SJCRH30 (cell line): ENCODE measurements around the gene NME4. TPM values are rescaled to one million over a fixed set of nuclear protein-coding genes. Genes with fewer than 3 reads are reported as not detected.
"Not testable (repeated sequence)": the region's sequence is repeated elsewhere in the genome, so short reads cannot be mapped to it uniquely, and the experiment has no call there.

Source experiments
- DNase-seq, 2 experiments: peaks; one replicate each; pipeline ENCODE4 v3.0.0-alpha.2; 2015 to 2020
- H3K27ac ChIP-seq: fragments of 250-450 bp; sonication (Bioruptor Pico); 2 replicates; pipeline ENCODE4 v1.5.1; 2020; ENCODE audit warnings: mild to moderate bottlenecking, moderate library complexity
- H3K27me3 ChIP-seq: fragments of 250-450 bp; sonication (Bioruptor Pico); 2 replicates; pipeline ENCODE4 v1.5.1; 2020; ENCODE audit warnings: mild to moderate bottlenecking, moderate library complexity
- H3K36me3 ChIP-seq: fragments of 250-450 bp; sonication (Bioruptor Pico); 2 replicates; pipeline ENCODE4 v1.5.1; 2020; ENCODE audit warnings: mild to moderate bottlenecking, moderate library complexity
- H3K4me1 ChIP-seq: fragments of 250-450 bp; sonication (Bioruptor Pico); 2 replicates; pipeline ENCODE4 v1.5.1; 2020; ENCODE audit warnings: mild to moderate bottlenecking, moderate library complexity
- H3K4me3 ChIP-seq: fragments of 250-450 bp; sonication (Bioruptor Pico); 2 replicates; pipeline ENCODE4 v1.5.1; 2020; ENCODE audit warnings: mild to moderate bottlenecking, moderate library complexity
- H3K9me3 ChIP-seq: fragments of 250-450 bp; sonication (Bioruptor Pico); replicated peaks from 2 replicates; pipeline ENCODE4 v1.5.1; 2020; ENCODE audit warnings: mild to moderate bottlenecking, moderate library complexity
- total RNA-seq: library from RNA; depleted of rRNA; stranded (reverse); fragments of >200 nt; shearing (Covaris generic); gene quantifications from 2 replicates; pipeline ENCODE4 v1.2.3, GENCODE V29; 2014

NME4 gene
- total RNA-seq, 1 experiment from 2014 or later, result 140 TPM

- Histone ChIP-seq H3K4me3 (no peak overlapping the region), H3K9me3 (no peaks in the 10 kb centered on the region), H3K36me3 (no peaks in the 10 kb centered on the region), H3K27ac (no peak overlapping the region), H3K27me3 (no peaks in the 10 kb centered on the region), H3K4me1 (no peaks in the 10 kb centered on the region)
- DNase-seq, result no peak
Observed at GRCh38 chr16:411576-412265, 14.7 kb downstream of the NME4 start.

GRCh38 chr16:414395-415169 is 17.6 kb downstream of the NME4 start:
- no peak for DNase-seq
- H3K27me3 ChIP-seq, result no peaks in the 10 kb centered on the region
- no peak overlapping the region for H3K4me3 ChIP-seq
- H3K4me1 ChIP-seq, result no peaks in the 10 kb centered on the region
- H3K27ac ChIP-seq, result no peak overlapping the region
- no peaks in the 10 kb centered on the region for H3K9me3 ChIP-seq
- H3K36me3 ChIP-seq, result no peaks in the 10 kb centered on the region

- not testable (repeated sequence) for H3K27ac ChIP-seq, H3K4me3 ChIP-seq, H3K9me3 ChIP-seq, H3K36me3 ChIP-seq, H3K4me1 ChIP-seq, DNase-seq, H3K27me3 ChIP-seq
Observed at GRCh38 chr16:415170-415498, 18.1 kb downstream of the NME4 start.

GRCh38 chr16:422179-422578 is 25.2 kb downstream of the NME4 start:
- not testable (repeated sequence) for H3K9me3 ChIP-seq, DNase-seq, H3K27me3 ChIP-seq, H3K36me3 ChIP-seq, H3K27ac ChIP-seq, H3K4me1 ChIP-seq, H3K4me3 ChIP-seq

- Histone ChIP-seq H3K4me3 (peak overlapping the region; percentile 63), H3K36me3 (no peaks in the 10 kb centered on the region), H3K27me3 (no peaks in the 10 kb centered on the region), H3K9me3 (no peaks in the 10 kb centered on the region), H3K27ac (no peak overlapping the region), H3K4me1 (no peaks in the 10 kb centered on the region)
- DNase-seq, result peak; percentile 50 to 58
Observed at GRCh38 chr16:424033-424622, 27.1 kb downstream of the NME4 start.

- no peaks in the 10 kb centered on the region for H3K9me3 ChIP-seq
- H3K4me3 ChIP-seq, result peak overlapping the region; percentile 63
- no peaks in the 10 kb centered on the region for H3K4me1 ChIP-seq
- DNase-seq, result peak; percentile 30 to 54
- no peaks in the 10 kb centered on the region for H3K27me3 ChIP-seq
- H3K27ac ChIP-seq, result no peak overlapping the region
- H3K36me3 ChIP-seq, result no peaks in the 10 kb centered on the region
Observed at GRCh38 chr16:424623-425081, 27.7 kb downstream of the NME4 start.

GRCh38 chr16:425082-425718 is 28.2 kb downstream of the NME4 start, which contains the start of gene RAB11FIP3:
Gene RAB11FIP3, plus strand, starts transcription at chr16:425649. Its CDS starts 358 bp downstream, at chr16:426007.
- DNase-seq, result peak; percentile 83 to 89
- Histone ChIP-seq H3K4me1 (no peaks in the 10 kb centered on the region), H3K4me3 (peak within 1 kb of the TSS; percentile 63), H3K9me3 (no peaks in the 10 kb centered on the region), H3K27ac (no peak within 1 kb of the TSS), H3K27me3 (no peaks in the 10 kb centered on the region), H3K36me3 (no peaks in the 10 kb centered on the region; the same call in 1 of the 2 replicates)

- Histone ChIP-seq H3K4me1 (no peaks in the 10 kb centered on the region), H3K4me3 (peak overlapping the region; percentile 63), H3K27ac (no peak overlapping the region), H3K9me3 (no peaks in the 10 kb centered on the region), H3K27me3 (no peaks in the 10 kb centered on the region), H3K36me3 (no peaks in the 10 kb centered on the region; the same call in 1 of the 2 replicates)
- no peak for DNase-seq
Observed at GRCh38 chr16:425740-426114, 28.7 kb downstream of the NME4 start.

GRCh38 chr16:426115-426905 is 29.3 kb downstream of the NME4 start:
- DNase-seq, result no peak
- H3K27ac ChIP-seq, result no peak overlapping the region

GRCh38 chr16:426906-427249 is 29.9 kb downstream of the NME4 start:
- Histone ChIP-seq H3K27ac (no peak overlapping the region), H3K4me1 (peaks cover 4% of the 10 kb centered on the region), H3K9me3 (no peaks in the 10 kb centered on the region), H3K27me3 (no peaks in the 10 kb centered on the region), H3K36me3 (no peaks in the 10 kb centered on the region; the same call in 1 of the 2 replicates), H3K4me3 (peak overlapping the region; percentile 63)
- no peak for DNase-seq

More at GRCh38 chr16:426115-426905, 29.3 kb downstream of the NME4 start:
- Histone ChIP-seq H3K9me3 (no peaks in the 10 kb centered on the region), H3K36me3 (no peaks in the 10 kb centered on the region; the same call in 1 of the 2 replicates), H3K4me1 (peaks cover under 1% of the 10 kb centered on the region; the same call in 1 of the 2 replicates), H3K27me3 (no peaks in the 10 kb centered on the region), H3K4me3 (peak overlapping the region; percentile 63)

GRCh38 chr16:427250-427649 is 30.3 kb downstream of the NME4 start:
- Histone ChIP-seq H3K27me3 (no peaks in the 10 kb centered on the region), H3K36me3 (no peaks in the 10 kb centered on the region; the same call in 1 of the 2 replicates), H3K4me1 (peaks cover 4% of the 10 kb centered on the region), H3K9me3 (no peaks in the 10 kb centered on the region), H3K27ac (no peak overlapping the region), H3K4me3 (peak overlapping the region; percentile 63)
- no peak for DNase-seq

- no peaks in the 10 kb centered on the region for H3K9me3 ChIP-seq
- peaks cover 4% of the 10 kb centered on the region for H3K4me1 ChIP-seq
- H3K27ac ChIP-seq, result no peak overlapping the region
- peaks cover 7% of the 10 kb centered on the region; the same call in 1 of the 2 replicates for H3K36me3 ChIP-seq
- DNase-seq, result no peak
- no peaks in the 10 kb centered on the region for H3K27me3 ChIP-seq
- no peak overlapping the region for H3K4me3 ChIP-seq
Observed at GRCh38 chr16:430904-431303, 33.9 kb downstream of the NME4 start.

- DNase-seq, result peak; percentile 96 to 97
- no peak overlapping the region for H3K4me3 ChIP-seq
- no peaks in the 10 kb centered on the region for H3K9me3 ChIP-seq
- H3K27ac ChIP-seq, result peak overlapping the region; percentile 85
- peaks cover 3% of the 10 kb centered on the region for H3K36me3 ChIP-seq
- H3K27me3 ChIP-seq, result no peaks in the 10 kb centered on the region
- H3K4me1 ChIP-seq, result peaks cover 40% of the 10 kb centered on the region
Observed at GRCh38 chr16:440627-441026, 43.6 kb downstream of the NME4 start.

- Histone ChIP-seq H3K27me3 (no peaks in the 10 kb centered on the region), H3K4me3 (no peak overlapping the region), H3K9me3 (no peaks in the 10 kb centered on the region), H3K4me1 (peaks cover 40% of the 10 kb centered on the region), H3K27ac (peak overlapping the region; percentile 85), H3K36me3 (peaks cover 3% of the 10 kb centered on the region)
- no peak for DNase-seq
Observed at GRCh38 chr16:441447-441846, 44.4 kb downstream of the NME4 start.
